SK-N-SH treated with all-trans-retinoic acid at 6 μM for 48 hours (cell line): ENCODE data around the gene USP27X.

ENCODE experiments used
- PATZ1 ChIP-seq: fragments of 250-450 bp; sonication (Bioruptor Pico); IDR thresholded peaks from 2 replicates; pipeline ENCODE4 v1.8.0; 2020; ENCODE audit warnings: mild to moderate bottlenecking, moderate library complexity, borderline replicate concordance
- PPARA ChIP-seq: fragments of 250-450 bp; sonication (Bioruptor Pico); IDR thresholded peaks from 2 replicates; pipeline ENCODE4 v1.5.0; 2020; ENCODE audit warnings: mild to moderate bottlenecking, borderline replicate concordance
- SNAI2 ChIP-seq: fragments of 250-450 bp; sonication (Bioruptor Pico); IDR thresholded peaks from 2 replicates; pipeline ENCODE4 v1.5.0; 2020; ENCODE audit warnings: mild to moderate bottlenecking, moderate library complexity
- TSHZ2 ChIP-seq: fragments of 250-450 bp; sonication (Bioruptor Pico); IDR thresholded peaks from 2 replicates; pipeline ENCODE4 v1.5.0; 2020; ENCODE audit warnings: mild to moderate bottlenecking, moderate library complexity
- ZNF8 ChIP-seq: fragments of 450-650 bp; formaldehyde crosslinking; IDR thresholded peaks from 2 replicates; pipeline ENCODE4 v1.5.0; 2020; ENCODE audit warnings: mild to moderate bottlenecking, moderate library complexity
- TF ChIP-seq, protein P1 (sequence below): fragments of 250-450 bp; sonication (Bioruptor Pico); IDR thresholded peaks from 2 replicates; pipeline ENCODE4 v1.5.1; 2020; ENCODE audit warnings: low read depth, mild to moderate bottlenecking, moderate library complexity

GRCh38 chrX:49879656-49880277, 483 bp downstream of the USP27X start:
- TF ChIP-seq TSHZ2 (CRISPR knock-in tag) = no peak
- no peak for TF ChIP-seq PATZ1
- TF ChIP-seq, protein P1, sequence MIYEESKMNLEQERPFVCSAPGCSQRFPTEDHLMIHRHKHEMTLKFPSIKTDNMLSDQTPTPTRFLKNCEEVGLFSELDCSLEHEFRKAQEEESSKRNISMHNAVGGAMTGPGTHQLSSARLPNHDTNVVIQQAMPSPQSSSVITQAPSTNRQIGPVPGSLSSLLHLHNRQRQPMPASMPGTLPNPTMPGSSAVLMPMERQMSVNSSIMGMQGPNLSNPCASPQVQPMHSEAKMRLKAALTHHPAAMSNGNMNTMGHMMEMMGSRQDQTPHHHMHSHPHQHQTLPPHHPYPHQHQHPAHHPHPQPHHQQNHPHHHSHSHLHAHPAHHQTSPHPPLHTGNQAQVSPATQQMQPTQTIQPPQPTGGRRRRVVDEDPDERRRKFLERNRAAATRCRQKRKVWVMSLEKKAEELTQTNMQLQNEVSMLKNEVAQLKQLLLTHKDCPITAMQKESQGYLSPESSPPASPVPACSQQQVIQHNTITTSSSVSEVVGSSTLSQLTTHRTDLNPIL (CRISPR knock-in tag) = no peak
- TF ChIP-seq SNAI2 (CRISPR knock-in tag) = no peak
- no peak for TF ChIP-seq ZNF8 (CRISPR knock-in tag)
- TF ChIP-seq PPARA (CRISPR knock-in tag) = no peak
